CD4-positive, alpha-beta T cell (primary cell): ENCODE results near the gene RNF208. TPM values are rescaled to one million over a fixed set of nuclear protein-coding genes. Genes with fewer than 3 reads are reported as not detected.

Source experiments
- ATAC-seq: fragments of 200-7000 bp; cut with Tn5 transposase; one replicate; pipeline ENCODE4 v1.10.0; 2022; ENCODE audit warnings: mild to moderate bottlenecking; ENCODE audit not compliant: poor library complexity
- CTCF ChIA-PET: fragments of 350-600 bp; sonication (Branson Sonifier 250); formaldehyde crosslinking; loops from one replicate; lab custom pipeline; 2021; ENCODE audit warnings: antibody characterized with exemption, inconsistent platforms; lab: Charles Lee
- POLR2A ChIA-PET: fragments of 350-600 bp; sonication (Branson Sonifier 250); formaldehyde crosslinking; loops from one replicate; lab custom pipeline; 2021; ENCODE audit warnings: antibody characterized with exemption, inconsistent platforms; lab: Charles Lee
- DNase-seq, 14 experiments: peaks; one replicate each; pipeline ENCODE4 v3.0.0-alpha.2; 2013 to 2020; ENCODE audit warnings: mixed read lengths in 2 of 14
- H3K27ac ChIP-seq, 2 donors: one replicate each; pipeline versions ENCODE4 v1.5.1 to v1.7.0; 2013; ENCODE audit warnings: low read length in 2 of 2, low read depth in 1 of 2, mild to moderate bottlenecking in 1 of 2
- H3K27me3 ChIP-seq, 2 experiments: 1 replicate in 1 of 2; 2 replicates in 1 of 2; pipeline versions ENCODE4 v1.6.1 to v1.7.0; 2013; ENCODE audit warnings: low read length in 2 of 2, control low read depth in 1 of 2, mild to moderate bottlenecking in 1 of 2, moderate library complexity in 1 of 2; ENCODE audit not compliant: insufficient read depth in 2 of 2, control insufficient read depth in 1 of 2
- H3K36me3 ChIP-seq: one replicate; pipeline ENCODE4 v1.6.1; 2013; ENCODE audit warnings: low read length, control low read depth; ENCODE audit not compliant: insufficient read depth
- H3K4me1 ChIP-seq: one replicate; pipeline ENCODE4 v1.6.1; 2013; ENCODE audit warnings: low read length, control low read depth; ENCODE audit not compliant: insufficient read depth
- H3K4me3 ChIP-seq: one replicate; pipeline ENCODE4 v1.5.1; 2013; ENCODE audit warnings: mild to moderate bottlenecking, low read length, moderate library complexity
- H3K9me3 ChIP-seq, 2 experiments: 1 replicate in 1 of 2; 2 replicates in 1 of 2; pipeline versions ENCODE4 v1.6.1 to v1.7.0; 2013; ENCODE audit warnings: low read length in 2 of 2, mild to moderate bottlenecking in 2 of 2, control low read depth in 1 of 2, moderate library complexity in 1 of 2; ENCODE audit not compliant: control insufficient read depth in 1 of 2, insufficient read depth in 1 of 2
- H3K27ac Mint-ChIP-seq: one replicate; pipeline ENCODE4 v1.8.0; 2020; ENCODE audit warnings: mixed read lengths
- H3K27me3 Mint-ChIP-seq: one replicate; pipeline ENCODE4 v1.8.0; 2021; ENCODE audit warnings: mixed read lengths
- H3K36me3 Mint-ChIP-seq: one replicate; pipeline ENCODE4 v1.8.0; 2021; ENCODE audit warnings: low read depth, mixed read lengths
- H3K4me1 Mint-ChIP-seq: one replicate; pipeline ENCODE4 v1.8.0; 2021; ENCODE audit warnings: low read depth, mixed read lengths
- H3K4me3 Mint-ChIP-seq: one replicate; pipeline ENCODE4 v1.8.0; 2020; ENCODE audit warnings: mild to moderate bottlenecking, mixed read lengths
- H3K9me3 Mint-ChIP-seq: one replicate; pipeline ENCODE4 v1.8.0; 2020; ENCODE audit warnings: mixed read lengths
- intact Hi-C, 2 experiments: fragments of 100-400 bp; cut with DNase I in 1 of 2; cut with micrococcal nuclease in 1 of 2; formaldehyde crosslinking; loops; one replicate each; pipeline versions ENCODE4 v1.15.1 to v1.9.0; 2023 to 2025; cut with DNase I, micrococcal nuclease
- total RNA-seq, 174 experiments: library from RNA in 2 of 174; stranded (reverse) in 2 of 174; gene quantifications; one replicate each; pipeline ENCODE4 v1.2.3 and lab custom pipeline; 2021 to 2026
- TF ChIP-seq, protein P1 (sequence below): fragments of 200-600 bp; IDR thresholded peaks from one replicate; pipeline ENCODE4 v1.8.0; 2022; ENCODE audit warnings: antibody characterized with exemption, mild to moderate bottlenecking

RNF208 gene
- total RNA-seq, 2 experiments from 2014 or later = 0.66 to 0.67 TPM

DNA sequence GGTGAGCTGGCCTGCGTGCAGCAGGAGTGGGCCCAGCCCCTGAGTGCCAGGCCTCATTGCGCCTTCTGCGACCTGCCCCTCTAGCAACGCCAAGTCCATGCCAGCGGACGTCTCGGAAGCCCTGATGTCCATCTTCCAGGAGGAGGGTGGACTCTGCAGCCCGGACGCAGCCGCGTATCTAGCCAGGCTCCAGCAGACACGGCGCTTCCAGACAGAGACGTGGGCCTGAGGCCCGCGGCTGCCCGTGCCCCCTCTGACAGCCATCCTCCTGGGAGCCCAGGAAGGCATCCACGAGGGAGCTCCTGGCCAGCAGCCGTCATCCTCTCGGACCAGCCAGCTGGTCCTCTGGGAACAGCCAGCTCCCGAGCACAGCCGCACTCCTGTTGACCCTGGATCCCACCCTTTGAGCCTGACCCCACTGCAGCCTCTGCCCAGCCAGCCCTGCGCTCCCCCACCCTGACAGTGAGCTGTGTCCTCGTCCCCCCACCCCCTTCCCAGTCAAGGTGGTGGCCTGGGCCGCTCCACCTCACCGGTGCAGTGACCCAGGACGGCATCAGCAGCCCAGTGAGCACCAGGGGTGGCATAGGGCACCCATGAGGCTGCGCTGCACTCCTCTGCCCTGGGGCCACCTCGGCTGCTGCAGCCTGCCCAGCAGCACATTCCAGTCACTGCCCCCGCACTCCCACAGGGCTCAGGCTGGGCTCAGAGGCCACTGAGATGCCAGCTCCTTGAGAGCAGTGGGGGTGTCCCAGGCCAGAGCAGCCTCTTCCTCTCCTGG is 5.7 kb downstream of the RNF208 start:
- Mint-ChIP-seq H3K27me3 (no peaks in the 10 kb centered on the region), H3K4me1 (no peaks in the 10 kb centered on the region), H3K36me3 (no peaks in the 10 kb centered on the region), H3K4me3 (no peak overlapping the region), H3K9me3 (no peaks in the 10 kb centered on the region), H3K27ac (no peak overlapping the region)
- ChIA-PET POLR2A (interaction anchor here (1.0 kb wide), 1 partner anchor 12 kb away, joined by 3 read pairs; no protein-coding TSS in a partner anchor), CTCF (no interaction called here)
- Histone ChIP-seq H3K9me3 (no peaks in the 10 kb centered on the region), H3K4me1 (peaks cover under 1% of the 10 kb centered on the region), H3K27ac (no peak overlapping the region), H3K27me3 (no peaks in the 10 kb centered on the region), H3K36me3 (peaks cover 6% of the 10 kb centered on the region), H3K4me3 (no peak overlapping the region)
- intact Hi-C loops = no loop called here
- ATAC-seq = no peak
- DNase-seq = no peak
- TF ChIP-seq, protein P1, sequence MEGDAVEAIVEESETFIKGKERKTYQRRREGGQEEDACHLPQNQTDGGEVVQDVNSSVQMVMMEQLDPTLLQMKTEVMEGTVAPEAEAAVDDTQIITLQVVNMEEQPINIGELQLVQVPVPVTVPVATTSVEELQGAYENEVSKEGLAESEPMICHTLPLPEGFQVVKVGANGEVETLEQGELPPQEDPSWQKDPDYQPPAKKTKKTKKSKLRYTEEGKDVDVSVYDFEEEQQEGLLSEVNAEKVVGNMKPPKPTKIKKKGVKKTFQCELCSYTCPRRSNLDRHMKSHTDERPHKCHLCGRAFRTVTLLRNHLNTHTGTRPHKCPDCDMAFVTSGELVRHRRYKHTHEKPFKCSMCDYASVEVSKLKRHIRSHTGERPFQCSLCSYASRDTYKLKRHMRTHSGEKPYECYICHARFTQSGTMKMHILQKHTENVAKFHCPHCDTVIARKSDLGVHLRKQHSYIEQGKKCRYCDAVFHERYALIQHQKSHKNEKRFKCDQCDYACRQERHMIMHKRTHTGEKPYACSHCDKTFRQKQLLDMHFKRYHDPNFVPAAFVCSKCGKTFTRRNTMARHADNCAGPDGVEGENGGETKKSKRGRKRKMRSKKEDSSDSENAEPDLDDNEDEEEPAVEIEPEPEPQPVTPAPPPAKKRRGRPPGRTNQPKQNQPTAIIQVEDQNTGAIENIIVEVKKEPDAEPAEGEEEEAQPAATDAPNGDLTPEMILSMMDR = no peak

DNA sequence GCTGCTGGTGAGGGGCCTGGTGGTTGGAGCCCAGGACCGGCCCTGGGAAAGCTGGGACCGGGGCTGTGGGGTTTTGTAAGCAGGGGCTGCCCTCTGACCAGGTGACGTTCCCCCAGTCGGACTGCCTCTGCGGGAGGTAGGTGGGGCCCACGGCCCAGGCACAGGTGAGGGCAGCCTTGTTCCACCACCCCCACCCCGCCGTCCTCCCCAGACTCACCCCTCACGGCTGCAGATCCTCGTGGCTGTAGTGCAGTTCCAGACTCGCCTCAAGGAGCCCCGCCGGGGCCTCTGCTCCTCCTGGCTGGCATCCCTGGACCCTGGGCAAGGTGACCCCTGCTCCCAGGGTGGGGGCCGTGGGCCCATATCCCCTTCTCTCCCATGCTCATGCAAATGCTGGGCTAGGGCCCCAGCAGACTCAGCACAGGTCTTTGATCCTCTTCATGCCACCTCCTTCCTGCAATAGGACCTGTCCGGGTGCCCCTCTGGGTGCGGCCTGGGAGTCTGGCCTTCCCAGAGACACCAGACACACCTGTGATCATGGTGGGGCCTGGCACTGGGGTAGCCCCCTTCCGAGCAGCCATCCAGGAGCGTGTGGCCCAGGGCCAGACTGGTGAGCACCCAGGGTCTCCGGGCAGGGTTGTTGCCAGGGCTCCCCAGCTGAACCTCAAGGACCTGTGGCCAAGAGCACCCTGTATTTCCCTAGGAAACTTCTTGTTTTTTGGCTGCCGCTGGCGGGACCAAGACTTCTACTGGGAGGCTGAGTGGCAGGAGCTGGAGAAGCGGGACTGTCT is 6.6 kb downstream of the RNF208 start:
- POLR2A ChIA-PET = interaction anchor here (1.0 kb wide), 2 partner anchors 7 to 11 kb away, joined by 3 read pairs; no protein-coding TSS in a partner anchor
- no peaks in the 10 kb centered on the region for H3K36me3 Mint-ChIP-seq
- no peaks in the 10 kb centered on the region for H3K4me1 Mint-ChIP-seq
- no peak overlapping the region for H3K27ac Mint-ChIP-seq
- Histone ChIP-seq H3K9me3 (no peaks in the 10 kb centered on the region), H3K4me3 (no peak overlapping the region), H3K27me3 (no peaks in the 10 kb centered on the region), H3K4me1 (no peaks in the 10 kb centered on the region), H3K36me3 (peaks cover 6% of the 10 kb centered on the region), H3K27ac (no peak overlapping the region)
- no peaks in the 10 kb centered on the region for H3K9me3 Mint-ChIP-seq
- DNase-seq (no peak), ATAC-seq (no peak)
- TF ChIP-seq, protein P1 = no peak
- CTCF ChIA-PET = no interaction called here
- H3K4me3 Mint-ChIP-seq = no peak overlapping the region
- H3K27me3 Mint-ChIP-seq = no peaks in the 10 kb centered on the region
- intact Hi-C loops = no loop called here

DNA sequence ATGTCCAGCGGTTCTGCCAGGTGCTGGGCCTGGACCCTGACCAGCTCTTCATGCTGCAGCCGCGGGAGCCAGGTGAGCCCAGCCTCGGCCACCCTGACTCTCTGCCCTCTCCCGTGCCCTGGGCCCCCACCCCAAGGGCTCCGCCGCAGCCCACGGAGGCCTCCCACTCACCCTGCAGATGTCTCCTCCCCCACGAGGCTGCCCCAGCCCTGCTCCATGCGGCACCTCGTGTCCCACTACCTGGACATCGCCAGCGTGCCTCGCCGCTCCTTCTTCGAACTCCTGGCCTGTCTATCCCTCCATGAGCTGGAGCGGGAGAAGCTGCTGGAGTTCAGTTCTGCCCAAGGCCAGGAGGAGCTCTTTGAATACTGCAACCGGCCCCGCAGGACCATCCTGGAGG is 7.4 kb downstream of the RNF208 start:
- intact Hi-C loops = no loop called here
- TF ChIP-seq, protein P1 = no peak
- no peak overlapping the region for H3K27ac ChIP-seq
- Mint-ChIP-seq H3K4me3 (no peak overlapping the region), H3K27me3 (no peaks in the 10 kb centered on the region), H3K4me1 (no peaks in the 10 kb centered on the region), H3K9me3 (no peaks in the 10 kb centered on the region), H3K27ac (no peak overlapping the region), H3K36me3 (no peaks in the 10 kb centered on the region)
- H3K27me3 ChIP-seq = no peaks in the 10 kb centered on the region
- ChIA-PET POLR2A (interaction anchor here (1.0 kb wide), 1 partner anchor 8 kb away, joined by 3 read pairs; no protein-coding TSS in a partner anchor), CTCF (no interaction called here)
- no peak for ATAC-seq
- H3K9me3 ChIP-seq = no peaks in the 10 kb centered on the region
- H3K4me1 ChIP-seq = no peaks in the 10 kb centered on the region
- DNase-seq = no peak
- no peak overlapping the region for H3K4me3 ChIP-seq
- peaks cover 6% of the 10 kb centered on the region for H3K36me3 ChIP-seq
